RPMI8226 (cell line): ENCODE measurements around the gene CDK9.
"Not testable (repeated sequence)": the region's sequence is repeated elsewhere in the genome, so short reads cannot be mapped to it uniquely, and the experiment has no call there.

Source experiments
- DNase-seq: peaks from one replicate; pipeline ENCODE4 v3.0.0-alpha.2; 2015

CDK9 gene

DNA sequence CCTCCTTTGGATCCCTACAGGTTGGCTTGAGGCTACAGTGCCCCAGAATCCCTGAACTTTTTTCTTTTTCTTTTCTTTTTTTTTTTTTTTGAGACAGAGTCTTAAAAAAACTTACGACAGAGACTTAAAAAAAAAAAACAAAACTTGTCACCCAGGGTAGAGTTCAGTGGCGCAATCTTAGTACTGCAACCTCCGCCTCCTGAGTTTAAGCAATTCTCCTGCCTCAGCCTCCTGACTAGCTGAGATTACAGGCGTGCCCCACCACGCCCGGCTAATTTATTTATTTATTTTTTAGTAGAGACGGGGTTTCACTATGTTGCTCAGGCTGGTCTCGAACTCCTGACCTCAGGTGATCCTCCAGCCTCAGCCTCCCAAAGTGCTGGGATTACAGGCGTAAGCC lies 4.9 kb upstream of the CDK9 start:
- DNase-seq, result not testable (repeated sequence)

DNA sequence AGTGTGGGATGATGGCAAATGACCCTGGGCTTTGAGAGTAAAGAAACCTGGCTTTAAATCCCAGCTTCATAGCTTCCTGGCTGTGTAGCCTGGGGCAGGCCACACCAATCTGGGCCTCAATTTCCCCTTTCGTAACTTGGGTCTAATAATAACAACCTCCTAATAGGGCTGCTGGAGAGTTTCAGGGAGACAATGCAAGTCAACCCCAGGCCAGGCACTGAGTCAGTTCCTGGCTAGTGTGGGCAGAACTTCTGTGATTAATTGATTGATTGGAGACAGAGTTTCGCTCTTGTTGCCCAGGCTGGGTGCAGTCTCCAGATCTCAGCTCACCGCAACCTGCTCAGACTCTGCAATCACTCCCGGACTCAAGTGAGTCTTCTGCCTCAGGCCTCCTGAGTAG lies 4.0 kb upstream of the CDK9 start:
- no peak for DNase-seq

DNA sequence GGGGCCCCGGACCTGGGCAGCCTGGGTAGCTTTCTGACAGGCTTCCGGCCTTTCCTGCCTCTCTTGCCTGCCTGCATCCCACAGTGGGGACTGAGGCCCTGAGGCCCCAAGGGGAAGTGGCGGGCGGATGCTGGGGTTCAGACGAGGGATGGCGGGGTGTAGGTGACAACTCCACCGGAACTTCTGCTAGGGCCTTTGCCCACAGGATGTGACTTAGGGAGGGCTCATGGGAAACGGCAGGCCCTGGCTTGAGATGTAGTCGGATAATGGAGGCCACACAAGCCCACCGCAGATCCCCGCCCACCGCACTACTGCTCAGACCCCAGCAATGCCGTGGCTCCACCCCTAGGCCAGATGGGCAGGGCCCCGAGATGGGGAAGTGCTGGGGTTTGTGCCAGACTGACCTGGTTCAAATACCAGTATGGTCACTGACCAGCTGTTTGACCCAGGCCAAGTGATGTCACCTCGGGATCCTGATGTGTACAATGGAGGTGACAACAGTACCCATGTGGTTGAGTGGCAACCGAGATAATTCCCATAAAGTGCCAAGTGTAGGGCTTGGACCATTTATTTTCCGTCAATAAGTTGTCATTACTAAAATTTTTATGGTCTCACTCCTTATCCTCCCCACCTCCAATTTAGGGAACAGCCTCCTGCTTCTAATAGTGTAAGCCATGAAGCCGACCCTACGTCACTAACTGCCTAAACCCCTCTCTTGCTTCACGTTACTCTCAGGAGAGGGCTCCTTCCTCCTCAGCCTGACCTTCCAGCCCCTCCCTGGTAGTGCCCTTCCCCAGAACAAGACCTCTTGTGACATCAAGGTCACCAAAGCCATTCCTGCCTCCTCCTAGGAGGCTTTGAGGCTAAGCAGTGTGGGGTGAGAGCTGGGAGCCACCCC lies 2.5 kb upstream of the CDK9 start:
- DNase-seq, result no peak

DNA sequence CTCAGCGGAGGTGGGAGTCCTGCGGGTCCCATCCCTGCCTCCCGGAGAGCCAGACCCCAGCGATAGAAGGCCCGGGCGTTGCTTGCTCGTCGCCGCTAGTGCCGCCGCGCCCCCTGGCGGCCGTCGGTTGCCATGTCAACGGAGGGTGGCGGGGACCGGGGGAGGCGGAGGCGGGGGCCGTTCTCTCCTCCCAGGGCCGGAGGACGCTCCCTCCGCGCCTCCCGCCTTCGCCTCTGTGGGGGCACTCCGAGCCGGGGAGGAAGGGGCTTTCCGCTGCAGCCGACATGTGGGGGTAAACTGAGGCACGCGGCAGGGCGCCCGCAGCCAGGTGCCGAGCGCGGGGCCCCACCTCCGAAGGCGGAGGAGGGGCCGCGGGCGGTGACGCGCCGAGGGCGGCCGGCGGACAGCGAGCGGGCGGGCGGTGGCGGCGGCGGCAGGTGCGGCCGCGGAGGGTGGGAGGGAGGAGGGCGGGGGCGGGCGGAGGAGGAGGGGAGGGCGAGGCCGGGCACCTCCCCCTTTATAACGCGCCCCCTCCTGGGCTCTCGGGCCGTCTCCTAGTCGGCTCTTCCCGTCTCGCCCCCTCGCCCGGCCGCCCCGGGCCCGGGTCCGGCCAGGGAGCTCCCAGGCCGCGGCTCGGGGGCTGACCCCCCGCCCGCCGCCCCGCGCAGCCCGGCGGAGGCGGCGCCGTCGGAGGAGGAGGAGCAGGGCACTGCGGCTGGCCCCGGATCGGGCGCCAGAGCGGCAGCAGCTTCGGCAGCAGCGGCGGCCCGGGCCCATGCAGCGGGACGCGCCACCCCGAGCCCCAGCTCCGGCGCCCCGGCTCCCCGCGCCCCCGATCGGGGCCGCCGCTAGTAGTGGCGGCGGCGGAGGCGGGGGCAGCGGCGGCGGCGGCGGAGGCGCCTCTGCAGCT lies 556 bp upstream of the CDK9 start:
- peak; percentile 91 for DNase-seq

DNA sequence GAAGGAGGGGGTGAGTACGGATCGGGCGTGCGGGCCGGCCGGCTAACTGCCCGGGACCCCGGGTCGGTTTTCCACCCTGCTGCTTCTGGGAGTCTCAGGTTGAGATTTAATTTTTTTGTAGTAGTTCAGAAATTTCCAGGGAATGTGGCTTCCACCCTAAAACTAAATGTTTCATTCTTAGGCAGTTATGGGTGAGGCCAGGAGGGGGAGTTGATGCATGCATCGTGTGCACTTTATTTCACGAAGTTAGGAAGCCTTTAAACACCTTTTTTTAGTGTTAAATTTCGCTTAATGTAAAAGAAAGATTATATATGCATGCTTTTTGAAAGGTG lies 905 bp downstream of the CDK9 start:
- no peak for DNase-seq

DNA sequence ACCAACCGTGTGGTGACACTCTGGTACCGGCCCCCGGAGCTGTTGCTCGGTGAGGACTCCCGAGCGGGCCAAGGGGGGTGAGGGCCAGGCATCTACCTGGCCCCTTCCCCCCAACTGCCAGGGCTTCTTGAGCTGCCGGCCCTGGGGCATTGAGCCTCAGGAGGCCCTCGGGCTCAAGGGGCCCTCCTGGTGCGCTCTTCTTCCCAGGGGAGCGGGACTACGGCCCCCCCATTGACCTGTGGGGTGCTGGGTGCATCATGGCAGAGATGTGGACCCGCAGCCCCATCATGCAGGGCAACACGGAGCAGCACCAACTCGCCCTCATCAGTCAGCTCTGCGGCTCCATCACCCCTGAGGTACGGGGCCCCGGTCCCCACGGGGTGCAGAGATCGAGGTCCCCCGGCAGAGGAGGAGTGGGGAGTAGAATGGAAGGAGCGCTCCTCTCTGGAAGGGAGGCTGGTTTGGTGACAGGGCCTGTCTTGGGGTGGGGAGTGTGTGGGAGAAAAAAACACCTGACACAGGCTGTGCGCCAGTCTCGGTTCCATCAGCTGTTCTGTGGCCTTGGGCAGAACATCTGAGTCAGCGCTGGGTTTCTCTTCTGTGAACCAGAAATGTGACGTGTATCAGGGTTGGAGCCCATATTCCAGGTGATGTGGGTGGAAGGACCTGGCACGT lies 2.6 kb downstream of the CDK9 start:
- no peak for DNase-seq

DNA sequence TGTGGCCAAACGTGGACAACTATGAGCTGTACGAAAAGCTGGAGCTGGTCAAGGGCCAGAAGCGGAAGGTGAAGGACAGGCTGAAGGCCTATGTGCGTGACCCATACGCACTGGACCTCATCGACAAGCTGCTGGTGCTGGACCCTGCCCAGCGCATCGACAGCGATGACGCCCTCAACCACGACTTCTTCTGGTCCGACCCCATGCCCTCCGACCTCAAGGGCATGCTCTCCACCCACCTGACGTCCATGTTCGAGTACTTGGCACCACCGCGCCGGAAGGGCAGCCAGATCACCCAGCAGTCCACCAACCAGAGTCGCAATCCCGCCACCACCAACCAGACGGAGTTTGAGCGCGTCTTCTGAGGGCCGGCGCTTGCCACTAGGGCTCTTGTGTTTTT lies 3.3 kb downstream of the CDK9 start:
- DNase-seq, result no peak

DNA sequence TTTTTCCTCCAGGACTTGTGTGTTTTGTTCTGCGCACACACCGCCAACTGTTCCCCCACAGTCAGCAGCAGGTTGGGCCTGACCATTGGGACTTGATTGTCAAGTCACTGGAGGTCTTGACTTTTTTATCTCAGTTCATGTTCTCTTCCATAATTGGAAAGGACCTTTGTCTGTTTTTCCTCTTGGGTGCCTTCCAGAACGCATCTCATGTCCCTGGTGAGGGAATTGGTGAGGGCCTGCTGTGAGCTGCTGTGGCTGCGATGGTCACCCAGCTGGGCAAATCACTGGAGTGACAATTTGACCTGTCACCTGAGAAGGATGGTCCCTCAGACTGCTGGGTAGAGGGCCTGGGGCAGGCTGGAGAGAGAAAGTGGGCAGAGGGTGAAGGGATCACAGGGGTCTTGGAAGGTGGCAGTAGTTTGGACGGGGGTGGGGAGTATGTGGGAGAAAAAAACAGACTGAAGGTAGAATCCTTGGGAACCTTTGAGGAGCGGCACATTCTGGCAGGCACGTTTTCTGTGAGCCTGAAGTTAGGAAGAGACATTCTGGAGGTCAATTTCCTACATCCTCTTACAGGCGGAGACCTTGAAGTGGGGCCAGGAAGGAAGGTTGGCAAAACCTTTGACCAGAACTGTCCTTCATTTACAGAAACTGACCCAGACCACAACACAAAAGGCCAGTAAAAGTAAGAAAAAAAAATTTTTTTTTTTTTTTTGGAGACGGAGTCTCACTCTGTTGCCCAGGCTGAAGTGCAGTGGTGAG lies 4.4 kb downstream of the CDK9 start:
- DNase-seq, result no peak

DNA sequence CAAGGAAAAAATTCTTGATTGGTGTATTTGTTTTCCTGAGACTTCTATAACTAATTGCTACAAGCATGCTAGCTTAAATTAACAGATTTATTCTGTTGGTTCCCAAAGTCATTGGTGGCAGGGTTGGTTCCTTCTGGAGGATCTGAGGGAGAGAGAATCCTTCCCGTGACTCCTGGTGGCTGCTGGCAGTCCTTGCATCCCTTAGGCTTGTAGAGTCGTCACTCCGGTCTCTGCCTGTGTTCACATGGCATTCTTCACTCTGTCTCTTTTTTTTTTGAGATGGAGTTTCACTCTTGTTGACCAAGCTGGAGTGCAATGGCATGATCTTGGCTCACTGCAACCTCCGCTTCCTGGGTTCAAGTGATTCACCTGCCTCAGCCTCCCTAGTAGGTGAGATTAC lies 5.3 kb downstream of the CDK9 start:
- no peak for DNase-seq

DNA sequence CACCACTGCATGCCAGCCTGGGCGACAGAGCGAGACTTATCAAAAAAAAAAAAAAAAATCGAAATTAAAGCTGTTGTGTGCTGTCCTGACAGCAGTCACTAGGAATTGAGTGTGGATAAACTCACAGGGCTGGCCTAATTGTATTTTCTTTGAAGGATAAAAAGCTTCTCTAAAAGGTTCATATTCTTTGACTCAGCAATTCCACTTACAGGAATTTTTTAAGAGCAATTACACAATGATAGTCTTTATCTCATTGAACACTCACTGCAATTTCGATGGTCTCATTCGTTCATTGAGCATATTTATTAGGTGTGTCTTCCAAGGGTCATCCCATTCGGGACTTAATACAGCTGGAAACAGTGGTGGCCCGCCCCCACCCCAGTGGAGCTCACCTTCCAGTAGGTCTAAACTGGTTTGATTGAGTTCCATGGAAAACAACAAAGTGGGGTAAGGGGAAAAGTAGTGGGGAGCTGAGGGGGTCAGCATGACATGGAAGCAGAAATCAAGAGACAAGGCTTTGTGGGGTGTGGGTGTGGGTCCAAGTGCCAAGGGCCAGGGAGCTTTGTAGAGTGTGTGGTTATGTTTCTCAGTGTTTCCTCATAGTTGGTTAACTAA lies 6.7 kb downstream of the CDK9 start:
- DNase-seq, result no peak

DNA sequence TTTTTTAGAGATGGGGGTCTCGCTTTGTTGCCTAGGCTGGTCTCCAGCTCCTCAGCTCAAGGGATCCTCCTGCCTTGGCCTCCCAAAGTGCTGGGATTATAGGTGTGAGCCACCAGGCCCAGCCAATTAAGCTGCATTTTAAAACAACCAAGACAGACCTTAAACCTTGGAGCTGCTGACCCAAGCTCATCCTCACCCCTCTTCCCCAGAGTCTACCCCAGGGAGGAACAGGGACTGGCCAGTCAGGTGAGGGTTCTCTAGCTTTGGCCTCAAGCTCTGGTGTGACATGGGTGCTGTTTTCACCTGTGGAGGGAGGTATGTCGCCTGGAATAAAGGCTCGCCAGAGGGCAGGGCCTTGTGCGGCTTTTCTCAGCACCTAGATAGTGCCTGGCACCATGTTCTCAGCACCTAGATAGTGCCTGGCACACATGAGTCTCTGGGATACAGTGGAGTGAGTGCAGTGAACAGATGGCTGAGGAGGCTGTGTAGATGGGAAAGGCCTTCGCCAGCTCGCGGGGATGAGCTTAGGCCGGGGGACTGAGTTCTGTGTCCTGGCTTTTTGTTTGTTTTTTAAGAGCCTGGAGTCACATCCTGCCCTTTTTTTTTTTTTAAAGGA lies 7.4 kb downstream of the CDK9 start:
- no peak for DNase-seq

DNA sequence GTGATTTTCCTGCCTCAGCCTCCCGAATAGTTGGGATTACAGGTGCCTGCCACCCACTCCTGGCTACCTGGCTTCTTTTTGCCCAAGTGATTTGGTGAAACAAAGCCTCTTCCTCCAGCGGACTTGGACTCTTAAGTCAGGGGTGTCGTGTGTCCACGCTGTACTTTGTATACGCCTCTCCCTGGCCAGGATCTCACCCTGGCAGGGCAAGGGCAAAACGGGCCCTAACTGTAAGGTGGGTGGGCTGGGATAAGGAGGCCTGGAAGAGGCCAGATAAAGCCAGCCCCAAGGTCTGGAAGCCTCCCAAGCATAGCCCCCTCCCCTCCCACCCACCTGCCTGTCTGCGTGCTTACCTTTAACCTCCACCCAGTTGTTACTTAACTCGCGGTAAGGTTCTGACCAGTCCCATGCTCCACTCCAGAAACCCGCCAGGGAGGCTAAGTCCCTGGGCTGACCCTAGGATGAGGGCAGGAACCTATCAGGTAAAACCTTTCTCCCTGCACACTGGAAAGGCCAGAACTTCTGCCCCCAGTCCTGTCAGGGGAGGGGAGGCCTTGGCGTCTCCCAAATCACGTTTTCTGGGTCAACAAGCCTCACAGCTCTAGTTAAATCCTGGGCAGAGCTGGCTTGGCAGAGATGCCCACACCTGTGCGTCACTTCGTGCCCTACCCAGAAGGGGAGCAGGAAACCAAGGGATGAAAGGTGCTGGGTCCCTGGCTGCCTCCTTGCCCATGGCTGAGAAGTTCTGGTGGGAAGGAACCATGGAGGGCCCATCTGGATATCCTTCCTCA lies 8.4 kb downstream of the CDK9 start:
- no peak for DNase-seq

DNA sequence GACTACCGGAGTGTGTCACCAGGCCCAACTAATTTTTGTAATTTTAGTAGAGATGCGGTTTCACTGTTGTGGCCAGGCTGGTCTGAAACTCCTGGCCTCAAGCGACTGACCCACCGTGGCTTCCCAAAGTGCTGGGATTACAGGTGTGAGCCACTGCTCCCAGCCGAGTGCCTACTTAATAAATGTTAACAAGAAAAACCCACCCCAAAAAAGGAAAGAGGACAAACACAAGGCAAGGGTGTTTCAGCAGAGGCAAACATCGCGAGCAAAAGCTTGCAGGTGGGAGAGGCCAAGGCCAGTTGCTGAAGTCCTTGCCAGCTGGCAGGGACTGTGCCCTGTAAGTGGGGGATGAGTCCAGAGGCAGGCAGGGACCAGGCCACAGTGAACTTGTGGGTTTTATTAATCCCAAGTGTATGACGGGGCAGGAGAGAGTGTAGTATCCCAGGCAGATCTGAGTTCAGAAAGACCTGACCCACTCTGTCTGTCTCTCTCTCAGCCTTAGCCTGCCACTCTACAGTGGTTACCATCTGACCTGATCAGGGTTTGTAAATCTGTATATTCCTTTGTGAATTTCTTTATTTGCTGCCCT lies 10.5 kb downstream of the CDK9 start:
- peak; percentile 63 for DNase-seq

DNA sequence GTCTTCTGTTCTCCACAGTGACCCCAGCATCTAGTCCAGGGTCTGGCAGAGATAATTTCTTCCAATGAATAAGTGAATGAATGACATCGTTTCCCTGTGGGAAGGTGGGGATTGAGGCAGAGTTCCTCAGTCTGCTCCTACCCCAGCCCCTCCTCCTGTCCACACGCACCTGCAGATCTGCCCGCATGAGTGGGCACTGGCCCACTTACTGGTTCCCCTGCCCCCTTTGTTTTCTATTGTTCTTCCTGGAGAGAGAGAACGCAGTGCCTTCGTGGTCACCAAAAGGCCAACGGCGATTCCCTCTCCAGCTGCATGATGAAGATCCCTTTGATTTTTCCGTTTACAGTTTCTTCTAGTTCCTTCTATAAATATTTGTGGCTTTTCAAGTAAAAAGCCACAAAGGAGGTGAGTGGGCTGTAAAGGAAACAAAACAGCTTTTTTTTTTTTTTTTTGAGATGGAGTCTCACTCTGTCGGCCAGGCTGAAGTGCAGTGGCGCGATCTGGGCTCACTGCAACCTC lies 11.1 kb downstream of the CDK9 start:
- peak; percentile 39 for DNase-seq

DNA sequence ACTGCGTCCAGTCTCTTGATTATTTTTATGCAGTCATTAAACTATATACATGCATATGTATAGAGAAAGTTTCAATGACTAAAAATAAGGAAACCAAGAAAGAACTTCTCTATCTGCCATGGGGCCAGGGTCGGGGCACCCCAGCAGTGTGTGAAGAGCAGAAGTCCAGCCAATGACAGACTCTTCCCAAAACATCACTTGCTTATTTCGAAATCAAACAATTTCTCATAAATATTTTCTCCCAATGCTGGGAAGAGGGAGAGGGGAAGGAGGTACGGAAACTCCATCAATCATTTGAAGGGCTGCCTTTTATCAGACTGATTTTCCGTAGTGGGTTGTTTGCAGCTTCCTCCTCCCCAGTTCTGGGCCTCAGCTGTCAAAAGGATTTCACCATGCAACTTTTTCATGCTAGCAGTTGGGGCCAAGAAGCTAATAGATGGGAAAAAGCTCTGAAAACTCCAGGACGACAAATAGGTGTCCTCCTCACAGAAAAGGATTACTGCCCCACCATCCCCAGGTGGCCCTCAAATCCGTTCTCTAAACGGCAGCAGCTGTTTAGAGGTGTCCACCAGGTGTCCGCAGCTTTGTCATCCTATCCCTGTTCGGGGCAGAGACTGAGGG lies 16.2 kb downstream of the CDK9 start:
- no peak for DNase-seq

DNA sequence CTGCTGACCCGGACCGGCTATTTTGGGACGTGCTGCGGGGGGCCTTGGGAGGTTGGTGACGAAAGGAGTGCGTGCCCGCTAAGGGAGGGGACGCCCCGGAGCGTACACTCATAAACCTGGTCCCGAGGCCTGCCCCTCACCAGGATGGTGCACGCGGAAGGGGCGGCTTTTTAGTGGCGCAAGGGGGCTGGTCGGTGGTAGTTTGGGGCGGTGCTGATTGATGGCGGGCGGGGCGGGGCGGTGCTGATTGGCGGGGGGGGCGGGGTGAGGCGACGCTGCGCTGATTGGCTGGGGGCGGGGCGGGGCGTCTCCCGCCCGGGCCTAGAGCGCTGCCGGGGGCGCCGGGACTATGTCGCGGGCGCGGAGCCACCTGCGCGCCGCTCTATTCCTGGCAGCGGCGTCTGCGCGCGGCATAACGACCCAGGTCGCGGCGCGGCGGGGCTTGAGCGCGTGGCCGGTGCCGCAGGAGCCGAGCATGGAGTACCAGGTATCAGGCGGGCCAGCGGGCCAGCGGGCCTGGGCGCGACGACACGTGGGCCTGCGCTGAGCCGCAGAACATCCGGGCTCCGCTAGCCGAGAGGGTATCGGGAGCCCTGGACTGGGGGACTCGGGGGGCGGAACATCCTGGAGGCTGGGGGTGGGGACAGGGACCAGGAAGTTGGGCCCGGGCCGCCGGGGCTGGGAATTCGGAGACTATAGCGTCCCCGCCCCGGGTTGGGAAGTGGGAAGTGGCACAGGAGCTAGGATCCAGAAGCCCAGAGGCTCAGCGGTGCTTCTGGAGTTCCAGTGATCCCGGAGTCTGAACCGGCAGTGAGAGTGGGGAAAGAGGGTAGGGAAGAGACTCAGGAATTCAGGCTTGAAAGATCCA lies 17.0 kb downstream of the CDK9 start, which contains the start of gene FPGS:
TSS of gene FPGS (plus strand) at position 307 of the 868 bp plus-strand sequence. CDS start at position 350, 43 bp downstream.
- DNase-seq, result peak; percentile 96

DNA sequence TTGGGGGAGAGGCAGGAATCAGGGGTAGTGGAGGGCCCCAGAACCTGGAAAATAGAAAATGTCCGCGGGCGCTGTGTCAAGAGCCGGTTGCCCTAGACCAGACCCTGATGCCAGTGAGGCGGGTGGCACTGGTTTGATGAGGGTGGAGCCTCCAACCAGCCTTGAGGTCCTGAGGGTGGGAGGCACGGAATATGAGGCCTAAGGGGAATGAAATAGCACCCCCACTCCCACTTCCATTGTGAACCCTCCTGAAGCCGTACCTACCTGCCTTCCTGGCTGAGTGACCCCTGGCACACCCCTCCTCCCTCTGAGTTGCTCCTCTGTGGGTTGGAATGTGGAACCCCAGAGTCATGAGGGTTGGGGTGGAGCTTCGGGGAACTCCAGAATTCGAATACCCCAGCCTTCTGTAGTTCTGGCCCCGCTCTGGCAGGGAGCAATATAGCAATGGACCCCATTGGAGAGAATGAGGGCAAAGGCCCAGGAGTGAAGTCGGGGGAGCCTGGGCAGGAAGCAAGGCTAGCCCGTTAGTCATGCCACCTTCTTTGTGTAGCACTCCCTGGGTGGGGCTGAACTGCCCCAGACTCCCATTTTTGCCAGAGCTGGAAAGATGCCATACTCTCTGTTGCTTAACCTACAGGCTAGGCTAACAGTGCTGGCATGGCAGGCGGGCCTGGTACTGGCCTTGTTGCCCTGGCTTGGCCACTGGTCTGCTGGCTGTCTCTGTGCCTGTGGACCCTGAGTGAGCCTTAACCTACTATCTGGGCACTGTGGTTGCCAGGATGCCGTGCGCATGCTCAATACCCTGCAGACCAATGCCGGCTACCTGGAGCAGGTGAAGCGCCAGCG lies 17.9 kb downstream of the CDK9 start:
- peak; percentile 58 for DNase-seq

DNA sequence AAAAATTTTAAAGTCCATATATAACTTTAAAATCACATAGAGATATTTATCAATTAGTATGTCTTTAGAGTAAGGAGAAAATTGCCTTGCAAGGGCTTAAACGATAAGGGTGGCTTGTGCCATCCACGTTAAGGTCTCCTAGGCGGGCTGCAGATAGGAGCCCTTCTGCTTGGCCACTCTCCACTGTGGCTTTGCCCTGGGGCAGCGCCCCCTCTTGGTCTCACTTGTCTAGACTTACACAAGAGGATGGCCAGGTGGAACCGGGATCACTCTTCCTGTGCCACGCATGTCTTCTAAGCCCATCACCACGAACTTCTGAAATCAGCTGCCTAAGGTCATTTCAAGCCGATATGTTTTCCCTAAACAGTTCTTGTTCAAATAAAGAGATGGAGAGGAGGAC lies 19.8 kb downstream of the CDK9 start:
- DNase-seq, result peak; percentile 44
